ENCODE results near the gene CNTNAP4.

The CNTNAP4 gene

DNA sequence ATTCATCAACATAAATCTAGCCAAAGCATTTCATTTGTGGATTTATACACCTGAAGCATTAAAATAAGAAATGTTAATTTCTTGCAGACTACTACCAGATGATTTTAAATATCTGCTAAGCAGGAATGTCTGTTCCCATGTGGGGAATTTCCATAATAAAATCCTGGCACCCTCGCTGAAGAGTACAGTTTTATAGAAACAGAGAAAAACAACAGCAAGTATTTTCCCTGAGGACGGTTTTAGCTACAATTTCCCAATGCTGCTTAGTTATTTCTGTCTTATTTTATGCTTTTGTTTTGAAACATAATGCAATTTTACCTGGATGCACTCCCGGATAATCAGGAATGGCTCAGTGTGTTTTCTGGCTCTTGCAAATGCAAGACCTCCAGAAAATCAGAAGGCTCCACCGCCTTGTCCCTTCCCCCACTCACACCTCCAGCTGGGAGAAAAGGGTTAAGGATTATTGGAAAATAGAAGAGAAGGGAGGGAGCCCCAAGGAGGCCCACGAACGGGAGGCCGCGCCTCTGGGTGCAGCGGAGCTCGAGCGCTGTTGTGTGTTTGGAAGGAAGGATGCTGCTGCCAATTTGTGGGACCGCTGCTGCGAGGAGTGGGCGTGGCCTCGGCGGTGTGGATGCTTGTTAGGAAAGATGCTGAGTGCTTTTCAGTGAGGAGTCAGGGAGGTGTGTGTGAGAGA is at the start of gene CNTNAP4:
CNTNAP4 (plus strand) TSS at position 657 of the 694 bp plus-strand sequence. CDS start 262 bp downstream, outside the sequence.
- DNase-seq = no peak

DNA sequence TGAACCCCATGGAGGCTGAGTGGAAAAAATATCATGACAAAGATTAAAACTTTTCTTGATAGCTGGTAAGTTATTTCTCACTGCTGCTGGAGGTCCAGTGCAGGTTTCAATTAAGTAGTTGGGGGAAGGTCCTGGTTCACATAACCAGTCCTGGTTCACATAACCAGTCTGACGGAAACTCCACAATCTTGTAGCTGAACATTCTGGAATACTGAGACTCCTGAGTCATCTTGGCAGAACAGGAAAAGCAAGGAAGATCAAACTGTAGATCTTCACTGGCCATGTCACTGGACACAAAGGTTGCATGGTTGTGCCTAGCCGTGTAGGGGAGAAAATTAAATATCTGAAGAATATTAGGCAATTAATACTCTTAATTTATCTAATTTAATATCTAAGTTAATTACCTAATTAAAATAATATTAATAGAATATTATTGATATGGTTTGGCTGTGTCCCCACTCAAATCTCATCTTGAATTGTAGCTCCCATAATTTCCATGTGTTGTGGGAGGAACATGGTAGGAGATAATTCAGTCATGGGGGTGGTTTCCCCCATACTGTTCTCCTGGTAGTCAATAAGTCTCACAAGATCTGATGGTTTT is 48.6 kb upstream of the CNTNAP4 start:
- DNase-seq = no peak

DNA sequence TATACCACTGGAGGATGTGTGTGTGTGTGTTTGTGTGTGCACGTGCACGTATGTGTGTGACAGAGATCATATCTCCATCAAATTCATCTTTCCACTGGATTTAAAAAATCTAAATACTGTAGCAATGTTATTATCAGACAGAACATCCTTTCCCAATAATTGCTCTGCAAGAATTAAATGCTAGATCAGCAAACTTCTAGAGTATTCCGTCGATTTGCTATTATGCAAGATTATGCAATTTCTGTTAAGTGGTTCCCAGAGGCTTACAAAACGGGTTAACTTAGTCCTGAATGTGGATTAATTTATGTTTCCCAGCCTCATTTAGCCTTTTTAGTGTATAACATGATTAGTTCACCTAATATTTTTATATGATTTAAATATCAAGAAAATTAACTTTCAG is 44.5 kb upstream of the CNTNAP4 start:
- DNase-seq = no peak

GRCh38 chr16:76235025-76235424 is 42.2 kb upstream of the CNTNAP4 start:
- DNase-seq = no peak

DNA sequence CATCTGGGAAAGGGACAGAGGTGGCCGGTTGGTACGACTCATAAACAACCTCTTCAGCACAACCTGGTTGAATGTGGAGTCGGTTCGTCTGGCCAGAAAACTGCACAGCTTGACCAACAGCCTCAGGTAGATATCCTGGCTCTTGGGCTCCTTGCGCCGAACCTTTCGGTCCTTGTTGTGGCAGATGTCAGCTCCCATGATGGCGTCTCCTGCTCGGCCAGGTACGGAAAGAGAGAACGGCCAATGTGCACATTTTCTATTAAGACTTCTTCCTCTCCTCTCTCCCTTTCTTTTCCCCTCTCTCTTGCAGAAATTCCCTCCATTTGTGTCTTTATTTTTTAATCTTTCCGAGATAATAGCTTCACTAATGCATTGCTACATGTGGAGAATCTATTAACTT is 41.8 kb upstream of the CNTNAP4 start:
- DNase-seq = no peak

- no peak for DNase-seq
These were observed 39.7 kb upstream of the CNTNAP4 start for GRCh38 chr16:76237471-76237870.

DNA sequence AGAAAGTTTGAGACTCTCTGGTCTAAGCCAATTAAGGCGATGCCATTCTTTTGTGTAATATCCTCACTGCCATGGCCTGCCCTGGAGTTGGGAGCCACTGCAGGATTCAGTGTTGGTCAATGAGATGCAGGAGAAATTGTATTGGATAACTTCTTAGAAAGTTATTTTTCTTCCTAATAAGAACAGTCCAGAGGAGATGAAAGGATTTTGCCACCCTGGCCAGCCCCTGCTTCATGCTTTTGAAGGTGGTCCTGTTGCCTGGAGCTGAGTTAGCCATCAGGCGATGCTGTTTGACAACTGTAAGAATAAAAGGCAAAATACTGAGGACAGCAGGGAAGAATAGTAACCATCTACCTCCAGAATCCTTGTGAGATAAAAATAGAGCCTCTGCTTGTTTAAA is 35.4 kb upstream of the CNTNAP4 start:
- no peak for DNase-seq

- no peak for DNase-seq
These were observed 33.6 kb upstream of the CNTNAP4 start for GRCh38 chr16:76243620-76244019.

DNA sequence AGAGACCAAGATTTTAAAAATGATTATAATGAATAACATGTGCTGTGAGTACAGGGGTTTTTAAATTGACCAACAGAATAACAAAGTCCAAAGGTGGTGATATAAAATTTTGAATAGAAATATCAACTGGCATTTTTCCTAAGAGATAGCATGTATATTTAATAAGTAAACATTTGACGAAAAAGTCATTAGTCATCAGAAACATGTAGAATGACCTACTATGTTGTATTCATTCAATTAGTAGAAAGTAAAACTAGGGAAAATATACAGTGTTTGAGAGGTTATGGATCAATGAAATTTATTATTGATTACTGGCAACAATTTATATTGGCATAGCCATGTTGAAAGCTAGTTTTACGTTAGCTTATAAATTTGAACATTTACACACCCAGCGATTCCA is 30.6 kb upstream of the CNTNAP4 start:
- no peak for DNase-seq

DNA sequence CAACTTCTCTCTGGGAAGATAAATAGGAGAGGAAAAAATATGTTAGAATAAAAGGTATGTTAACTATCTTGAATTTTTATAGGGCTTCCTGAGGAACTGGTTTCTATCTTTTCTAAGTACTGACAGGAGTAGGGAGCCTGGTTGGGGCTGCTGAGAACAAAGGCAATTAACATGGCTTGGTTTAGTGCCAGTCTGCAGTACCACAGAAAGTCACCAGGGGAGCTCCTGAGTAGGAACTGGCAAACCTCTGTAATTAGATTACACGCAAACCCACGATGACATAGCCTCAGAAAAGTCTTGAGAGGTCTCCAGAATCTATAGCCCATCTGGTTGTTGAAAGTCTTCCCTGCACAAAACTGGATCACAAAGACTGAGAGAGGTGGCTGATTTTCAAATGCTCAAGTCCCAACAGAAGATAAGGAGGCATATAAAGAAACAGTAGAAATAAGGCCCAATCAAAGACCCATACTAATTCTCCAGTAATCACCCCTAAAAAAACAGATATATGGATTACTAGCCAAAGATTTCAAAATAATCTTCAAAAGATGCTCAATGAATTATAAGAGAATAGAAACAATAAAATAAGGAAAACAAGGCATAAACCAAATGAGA is 11.7 kb upstream of the CNTNAP4 start:
- no peak for DNase-seq

DNA sequence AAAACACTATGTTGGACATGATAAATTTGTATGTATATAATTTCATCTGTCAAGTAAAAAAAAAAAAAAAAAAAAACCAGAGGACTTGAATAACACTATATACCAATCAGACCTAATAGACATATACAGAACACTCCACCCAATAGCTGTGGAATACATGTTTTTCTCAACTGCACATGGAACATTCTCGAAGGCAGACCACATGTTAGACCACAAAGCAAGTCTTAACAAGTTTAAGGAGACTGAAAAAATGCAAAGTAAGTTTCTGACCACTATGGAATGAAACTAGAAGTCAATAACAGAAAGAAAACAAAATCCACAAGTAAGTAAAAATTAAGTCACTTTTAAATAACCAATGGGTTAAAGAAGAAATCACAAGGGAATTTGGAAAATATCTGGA is 8.4 kb upstream of the CNTNAP4 start:
- no peak for DNase-seq

GRCh38 chr16:76277460-76278030 is 344 bp downstream of the CNTNAP4 start:
- no peak for DNase-seq

DNA sequence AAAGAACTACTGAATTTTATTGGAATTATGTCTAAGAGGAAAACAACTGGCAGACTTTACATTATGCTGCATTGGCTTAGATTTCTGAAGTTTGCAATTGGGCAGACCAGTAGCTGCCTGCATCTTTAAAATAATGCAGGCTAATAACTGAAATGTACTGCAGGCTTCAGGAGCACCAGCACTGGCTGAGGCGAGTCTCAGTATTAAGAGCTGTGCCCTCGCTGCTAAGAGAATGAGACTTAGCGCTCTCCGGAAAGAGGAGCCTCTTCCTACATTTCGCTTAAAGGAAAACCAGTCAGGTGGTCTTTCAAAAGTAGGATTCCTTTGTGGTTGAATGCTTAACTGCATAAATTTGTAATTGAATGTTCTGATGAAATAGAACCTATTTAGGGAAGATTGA is 885 bp downstream of the CNTNAP4 start:
- DNase-seq = no peak

GRCh38 chr16:76278980-76279379 is 1.8 kb downstream of the CNTNAP4 start:
- no peak for DNase-seq

GRCh38 chr16:76280421-76281215 is 3.4 kb downstream of the CNTNAP4 start:
- DNase-seq = no peak

DNA sequence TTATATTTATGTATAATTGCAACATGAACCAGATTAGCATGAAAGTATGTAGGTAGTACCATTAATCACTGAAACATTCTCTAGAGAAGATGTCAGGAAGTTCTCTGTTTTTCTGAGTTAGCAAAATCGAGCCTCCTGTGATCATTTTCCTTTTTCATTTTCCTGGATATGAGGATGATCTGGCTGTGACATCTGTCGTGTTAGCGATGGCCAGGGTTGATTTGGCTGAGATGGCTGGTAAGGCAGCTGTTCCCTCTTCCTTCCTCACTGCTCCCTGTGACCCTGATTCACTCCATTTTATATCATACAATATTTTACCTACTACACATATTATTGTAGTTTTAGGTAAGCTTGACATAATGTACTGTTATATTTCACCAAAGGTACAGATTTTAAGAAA is 10.3 kb downstream of the CNTNAP4 start:
- DNase-seq = no peak

GRCh38 chr16:76292218-76292617 is 15.0 kb downstream of the CNTNAP4 start:
- no peak for DNase-seq

DNA sequence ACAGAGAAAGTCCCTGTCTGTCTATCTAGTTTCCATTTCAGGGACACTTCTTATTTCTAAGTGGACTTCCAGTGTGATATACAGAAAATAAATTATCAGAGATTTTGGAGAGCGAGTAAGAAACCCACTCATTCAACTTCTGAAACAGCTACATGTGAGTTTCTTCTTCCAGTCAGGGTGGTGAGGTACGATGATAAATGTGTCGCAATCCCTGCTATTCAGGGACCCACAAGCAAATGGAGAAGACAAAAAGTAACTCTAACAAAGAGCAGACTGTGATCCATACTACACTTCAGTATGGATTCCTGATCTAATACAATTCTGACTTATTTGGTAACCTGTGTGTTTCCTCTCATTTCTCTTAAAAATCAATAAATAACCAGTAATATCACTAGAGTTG is 16.8 kb downstream of the CNTNAP4 start:
- no peak for DNase-seq

DNA sequence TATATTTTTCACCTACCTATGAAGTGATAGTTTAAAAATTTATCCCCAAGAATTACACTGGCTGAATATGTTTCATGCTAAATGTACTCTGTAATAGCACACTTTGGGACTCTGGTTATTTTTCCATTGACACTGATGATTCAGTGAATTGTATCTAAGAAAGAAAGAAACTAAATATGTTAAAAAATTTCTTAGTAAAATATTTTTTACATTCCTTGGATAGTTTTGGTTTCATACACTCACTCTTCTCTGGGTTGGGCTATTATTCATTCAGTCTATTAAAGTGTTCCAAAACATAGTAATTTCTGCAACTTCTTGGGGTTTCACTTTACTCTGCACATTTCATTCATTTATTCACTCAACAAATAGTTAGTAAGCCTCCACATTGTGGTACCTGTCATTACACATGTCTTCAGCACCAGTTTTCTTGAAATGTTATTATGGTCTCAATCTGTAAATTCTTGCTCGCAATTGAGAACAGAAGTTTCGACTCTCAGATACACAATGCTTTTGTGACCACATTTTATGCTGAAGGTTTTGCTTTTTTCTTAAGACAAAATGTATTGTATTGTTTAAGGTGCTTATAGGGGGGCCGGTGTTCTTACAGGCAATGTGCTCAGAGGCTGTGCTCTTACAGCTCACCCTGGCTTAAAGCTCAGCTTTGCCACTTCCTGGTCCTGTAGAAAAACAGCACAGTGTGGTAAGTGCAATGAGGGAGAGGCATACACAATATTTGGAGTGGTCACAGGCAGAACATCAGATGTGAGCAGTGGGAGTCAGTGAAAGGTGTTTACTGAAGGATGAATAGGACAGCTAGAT is 17.4 kb downstream of the CNTNAP4 start:
- no peak for DNase-seq

DNA sequence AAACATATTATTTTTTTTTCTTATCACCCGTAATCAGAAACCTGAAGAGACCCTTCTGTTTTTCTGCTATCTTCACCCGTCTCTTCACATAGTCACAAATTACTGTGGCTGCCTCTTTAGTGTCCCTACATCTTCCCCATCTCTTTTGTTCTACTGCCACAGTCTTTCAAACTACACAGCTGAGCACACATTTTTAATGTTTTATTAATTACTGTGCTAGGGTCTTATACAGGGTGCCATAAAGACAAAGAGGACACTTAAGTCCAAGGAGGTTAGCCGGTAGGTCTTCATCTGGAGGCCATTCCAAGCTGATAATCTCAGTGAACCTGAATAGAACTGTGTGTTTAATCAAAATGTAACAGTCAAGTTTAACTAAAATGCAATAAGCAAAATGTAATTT is 20.7 kb downstream of the CNTNAP4 start:
- no peak for DNase-seq

DNA sequence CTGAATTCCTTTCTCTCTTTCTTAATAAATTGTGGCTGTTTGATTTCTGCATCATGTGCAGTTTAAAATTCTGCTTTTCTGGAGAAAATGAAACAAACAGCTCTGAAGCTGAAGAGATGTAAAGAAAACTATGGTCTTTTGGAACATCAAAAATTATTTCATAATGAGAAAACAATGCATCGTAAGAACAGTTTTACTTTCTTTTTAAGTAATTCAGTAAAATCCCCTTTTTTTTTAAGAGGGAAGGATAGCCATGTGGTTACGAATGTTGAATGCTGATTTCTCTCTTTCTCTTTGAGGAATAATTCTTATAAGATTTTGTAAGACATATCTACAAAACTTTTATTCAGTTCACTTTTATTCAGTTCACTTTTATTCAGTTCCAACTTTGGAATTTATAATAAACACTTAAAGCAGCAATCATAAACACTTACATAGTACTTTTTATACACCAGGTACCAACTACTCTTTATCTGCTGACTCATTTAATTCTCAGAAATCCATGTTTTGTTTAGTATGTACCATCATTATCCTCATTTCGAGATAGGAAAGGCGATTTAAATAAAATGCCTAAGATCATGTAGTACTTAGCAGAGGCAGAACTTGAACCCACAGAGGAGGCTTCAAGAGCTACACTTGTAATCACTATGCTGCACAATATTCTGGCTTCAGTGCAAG is 26.6 kb downstream of the CNTNAP4 start:
- no peak for DNase-seq
